Activated T-cell treated with anti-CD3 and anti-CD28 coated beads for 24 hours (primary cell): Measurements from ENCODE around the gene RGL2.
A peak's percentile ranks its signal among the peaks of the same experiment; 100 is the strongest.
"Not testable (repeated sequence)": the region's sequence is repeated elsewhere in the genome, so short reads cannot be mapped to it uniquely, and the experiment has no call there.

Source experiments
- DNase-seq: peaks from one replicate; pipeline ENCODE4 v3.0.0-alpha.2; 2020; ENCODE audit warnings: low read depth

The RGL2 gene

GRCh38 chr6:33294086-33294823 lies 4.5 kb downstream of the RGL2 start:
- no peak for DNase-seq

GRCh38 chr6:33292996-33293682 lies 5.6 kb downstream of the RGL2 start:
- DNase-seq, result no peak

GRCh38 chr6:33290459-33290858 lies 8.3 kb downstream of the RGL2 start:
- DNase-seq, result no peak

DNA sequence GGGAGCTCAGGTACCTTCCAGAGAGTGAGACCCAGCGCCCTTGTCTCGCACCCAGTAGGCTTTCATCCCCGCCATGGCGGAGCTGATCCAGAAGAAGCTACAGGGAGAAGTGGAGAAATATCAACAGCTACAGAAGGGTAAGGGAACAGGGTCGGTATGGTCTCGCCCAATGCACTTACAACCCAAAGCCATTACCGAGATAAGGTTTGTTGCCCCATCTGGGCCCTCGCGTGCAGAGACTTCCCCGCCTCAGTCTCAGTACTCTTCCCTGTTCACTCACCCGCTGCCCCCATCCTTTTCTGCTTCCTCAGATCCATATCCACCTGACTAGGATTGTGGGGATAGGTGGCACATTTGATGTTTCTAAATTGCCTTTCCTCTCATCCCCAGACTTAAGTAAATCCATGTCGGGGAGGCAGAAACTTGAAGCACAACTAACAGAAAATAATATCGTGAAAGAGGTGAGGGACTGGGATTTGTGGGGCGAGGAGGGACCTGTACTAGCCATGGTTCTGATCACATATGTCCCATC lies 8.9 kb downstream of the RGL2 start:
- no peak for DNase-seq

DNA sequence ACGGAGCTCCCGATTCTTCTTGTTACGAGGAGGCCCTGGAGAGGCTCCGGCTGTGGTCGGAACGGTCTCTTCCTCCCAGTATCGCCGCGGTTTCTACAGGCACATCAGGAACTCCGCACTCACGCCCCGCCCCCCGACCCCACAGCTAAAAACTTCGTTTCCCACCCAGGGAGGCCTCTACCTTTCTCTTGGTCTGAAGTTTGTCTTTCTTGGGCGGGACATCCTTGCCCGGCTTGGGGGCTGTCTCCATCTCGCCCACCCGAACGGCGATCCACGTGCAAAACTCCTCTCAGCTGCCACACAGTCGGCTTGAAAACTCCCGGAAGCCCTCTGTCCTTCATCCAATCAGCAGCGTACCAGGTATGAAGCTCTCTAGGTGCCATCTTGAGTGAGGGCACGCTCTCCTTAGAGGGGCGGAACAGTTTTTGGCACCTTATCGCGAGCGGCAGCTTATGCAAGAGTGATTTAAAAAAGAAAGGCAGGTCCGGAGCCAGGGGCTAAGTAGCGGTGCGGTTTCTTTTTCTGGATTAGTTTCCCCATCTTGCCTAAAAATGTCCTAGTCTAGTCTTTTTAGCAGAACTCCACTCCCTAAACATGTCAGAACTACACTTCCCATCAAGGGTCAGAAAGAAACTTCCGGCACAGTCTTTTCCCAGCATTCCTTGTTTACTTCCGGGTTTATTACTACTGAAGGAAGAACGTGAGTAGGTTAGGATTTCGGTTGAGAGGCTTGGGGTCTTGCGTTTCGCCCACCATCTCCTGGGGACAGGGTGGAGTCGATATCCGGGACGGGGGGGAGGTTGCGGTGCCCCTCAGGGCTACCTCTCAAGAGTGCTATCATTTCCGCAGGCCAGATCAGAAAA lies 9.6 kb downstream of the RGL2 start, which contains the start of the genes PFDN6 and WDR46:
Gene PFDN6 (plus strand): TSS at position 681 of the 863 bp plus-strand sequence. CDS start 256 bp downstream, outside the sequence.
Gene WDR46 (minus strand): TSS at position 319 of the 863 bp plus-strand sequence. CDS start 69 bp downstream, at position 250.
- DNase-seq, result peak; percentile 75

DNA sequence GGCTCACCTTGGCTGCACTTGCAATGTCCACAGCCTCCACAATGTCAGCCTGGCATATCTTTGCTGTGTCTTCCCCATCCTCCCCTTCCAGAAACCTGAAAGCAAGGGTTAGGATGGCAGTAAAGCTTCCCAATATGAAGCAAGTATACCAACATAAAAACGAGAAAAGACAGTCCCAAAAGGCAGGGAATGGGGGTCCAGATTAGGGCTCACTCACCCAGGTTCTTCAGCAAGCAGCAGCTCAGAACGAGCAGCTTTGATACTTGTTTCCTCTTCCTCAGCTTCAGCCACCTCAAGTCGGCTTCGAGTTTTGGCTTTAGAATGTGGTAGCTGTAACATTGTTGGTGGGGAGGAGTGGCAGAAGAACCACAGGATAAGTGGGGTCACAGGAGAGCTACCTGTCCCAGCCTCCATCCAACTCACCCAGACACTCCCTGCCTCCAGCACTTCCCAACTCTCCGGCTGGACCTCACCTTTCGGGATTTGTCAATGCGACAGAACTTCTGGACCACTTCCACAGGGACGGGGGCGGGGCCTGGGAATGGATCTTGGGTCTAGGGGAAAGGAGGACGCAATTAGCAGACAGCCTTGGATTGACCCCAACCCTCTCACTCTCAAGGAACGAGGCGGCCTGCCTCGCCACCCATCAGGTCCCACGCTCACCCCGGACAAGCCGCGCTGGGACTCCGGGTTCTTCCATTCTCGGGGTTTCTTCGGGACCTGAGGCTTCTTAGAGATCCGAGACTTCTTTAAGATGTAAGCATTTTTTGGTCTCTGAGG lies 10.4 kb downstream of the RGL2 start:
- DNase-seq, result no peak

GRCh38 chr6:33286946-33287914 lies 11.5 kb downstream of the RGL2 start:
- no peak for DNase-seq

DNA sequence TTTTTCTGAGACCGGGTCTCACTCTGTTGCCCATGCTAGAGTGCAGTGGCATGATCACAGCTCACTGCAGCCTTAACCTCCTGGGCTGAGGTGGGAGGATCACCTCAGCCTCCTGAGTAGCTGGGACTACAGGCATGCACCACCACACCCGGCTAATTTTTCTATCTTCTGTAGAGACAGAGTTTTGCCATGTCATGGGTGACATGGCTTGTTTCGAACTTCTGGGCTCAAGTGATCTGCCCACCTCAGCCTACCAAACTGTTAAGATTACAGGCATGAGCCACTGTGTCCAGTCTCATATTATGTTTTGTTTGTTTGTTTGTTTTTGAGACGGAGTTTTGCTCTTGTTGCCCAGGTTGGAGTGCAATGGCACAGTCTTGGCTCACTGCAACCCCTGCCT lies 13.5 kb downstream of the RGL2 start:
- DNase-seq, result not testable (repeated sequence)

- no peak for DNase-seq
Measured at GRCh38 chr6:33280539-33280938, 18.2 kb downstream of the RGL2 start.

DNA sequence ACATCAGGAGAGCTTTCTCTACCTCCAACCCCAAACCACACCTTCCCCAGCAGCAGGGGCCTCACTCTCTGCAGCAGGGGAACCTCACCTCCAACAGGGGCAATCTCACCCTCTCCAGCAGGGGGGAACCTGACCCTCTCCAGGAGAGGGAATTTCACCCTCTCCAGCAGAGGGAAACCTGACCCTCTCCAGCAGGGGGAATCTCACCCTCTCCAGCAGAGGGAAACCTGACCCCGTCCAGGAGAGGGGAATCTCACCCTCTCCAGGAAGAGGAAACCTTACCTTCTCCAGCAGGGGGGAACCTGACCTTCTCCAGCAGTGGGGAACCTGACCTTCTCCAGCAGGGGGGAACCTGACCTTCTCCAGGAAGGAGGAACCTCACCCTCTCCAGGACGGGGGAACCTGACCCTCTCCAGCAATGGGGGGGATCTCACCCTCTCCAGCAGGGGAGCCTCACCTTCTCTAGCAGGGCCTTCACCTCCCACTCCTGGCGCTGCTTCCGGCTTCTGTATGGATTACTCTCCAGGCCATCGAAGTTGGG lies 18.7 kb downstream of the RGL2 start:
- DNase-seq, result no peak

- DNase-seq, result no peak
Measured at GRCh38 chr6:33279257-33279695, 19.5 kb downstream of the RGL2 start.

DNA sequence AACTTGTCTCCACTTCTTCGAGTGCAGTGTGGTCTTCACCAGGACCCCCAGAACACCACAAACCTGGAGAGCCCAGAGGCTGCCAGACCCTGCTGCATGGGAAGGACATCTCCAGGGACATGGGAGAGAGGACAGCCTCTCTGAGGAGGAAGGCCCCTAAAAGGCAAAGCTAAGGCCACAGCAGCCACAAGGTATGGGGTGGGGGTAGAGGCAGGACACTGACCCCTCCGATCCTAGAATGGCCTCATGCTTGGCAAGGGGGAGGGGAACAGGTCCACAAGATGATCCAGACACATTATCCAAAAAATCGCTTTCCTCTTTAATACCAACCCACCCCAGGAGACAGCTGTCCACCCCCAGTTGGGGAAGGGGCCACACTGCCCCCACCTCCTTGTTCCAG lies 19.9 kb downstream of the RGL2 start:
- DNase-seq, result no peak

DNA sequence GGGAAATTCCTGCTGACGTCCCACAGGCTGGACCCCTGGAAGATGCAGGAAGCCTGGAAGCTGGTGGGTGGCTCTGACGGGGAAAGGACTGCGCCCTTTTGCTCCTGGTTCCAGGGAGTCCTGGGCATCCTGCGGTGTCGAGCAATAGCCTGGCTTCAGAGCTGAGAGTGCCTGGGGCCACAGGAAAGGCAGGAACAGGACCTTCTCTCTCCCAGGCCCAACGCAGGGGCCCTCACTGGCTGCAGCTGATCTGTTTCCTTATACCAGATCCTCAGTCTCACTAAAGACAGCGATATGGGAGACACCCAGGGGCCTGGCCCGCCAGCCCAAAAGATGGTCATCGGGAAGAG lies 20.4 kb downstream of the RGL2 start:
- DNase-seq, result no peak

DNA sequence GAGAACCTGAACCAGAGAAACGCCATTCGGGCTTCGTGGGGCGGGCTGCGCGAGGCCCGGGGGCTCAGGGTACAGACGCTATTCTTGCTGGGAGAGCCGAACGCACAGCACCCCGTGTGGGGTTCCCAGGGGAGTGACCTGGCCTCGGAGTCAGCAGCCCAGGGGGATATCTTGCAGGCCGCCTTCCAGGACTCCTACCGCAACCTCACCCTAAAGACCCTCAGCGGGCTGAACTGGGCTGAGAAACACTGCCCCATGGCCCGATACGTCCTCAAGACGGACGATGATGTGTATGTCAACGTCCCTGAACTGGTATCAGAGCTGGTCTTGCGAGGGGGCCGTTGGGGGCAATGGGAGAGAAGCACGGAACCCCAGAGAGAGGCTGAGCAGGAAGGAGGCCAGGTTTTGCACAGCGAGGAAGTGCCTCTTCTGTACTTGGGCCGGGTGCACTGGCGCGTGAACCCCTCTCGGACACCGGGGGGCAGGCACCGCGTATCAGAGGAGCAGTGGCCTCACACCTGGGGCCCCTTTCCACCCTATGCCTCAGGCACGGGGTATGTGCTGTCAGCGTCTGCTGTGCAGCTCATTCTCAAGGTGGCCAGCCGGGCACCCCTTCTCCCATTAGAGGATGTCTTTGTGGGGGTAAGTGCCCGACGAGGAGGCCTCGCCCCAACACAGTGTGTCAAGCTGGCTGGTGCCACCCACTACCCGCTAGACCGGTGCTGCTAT lies 20.9 kb downstream of the RGL2 start:
- DNase-seq, result no peak

- DNase-seq, result peak; percentile 74
Measured at GRCh38 chr6:33276864-33277662, 21.7 kb downstream of the RGL2 start, which contains the start of gene B3GALT4. Gene B3GALT4 (plus strand): TSS chr6:33277123. CDS start chr6:33277420, 297 bp downstream.

DNA sequence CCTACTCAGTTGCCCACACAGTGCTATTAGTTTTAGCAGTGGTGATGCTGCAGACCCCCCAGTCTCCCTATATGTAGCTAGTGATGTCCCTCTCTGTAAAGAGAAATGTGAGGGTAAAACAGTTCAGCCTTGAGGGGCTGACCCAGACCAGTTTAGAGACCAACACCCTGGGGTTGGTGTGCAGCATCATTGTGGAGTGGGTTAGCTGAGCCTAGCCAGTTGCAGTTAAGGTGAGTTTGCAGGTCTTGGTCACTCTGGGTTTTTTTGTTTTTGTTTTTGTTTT lies 22.2 kb downstream of the RGL2 start:
- DNase-seq, result no peak

DNA sequence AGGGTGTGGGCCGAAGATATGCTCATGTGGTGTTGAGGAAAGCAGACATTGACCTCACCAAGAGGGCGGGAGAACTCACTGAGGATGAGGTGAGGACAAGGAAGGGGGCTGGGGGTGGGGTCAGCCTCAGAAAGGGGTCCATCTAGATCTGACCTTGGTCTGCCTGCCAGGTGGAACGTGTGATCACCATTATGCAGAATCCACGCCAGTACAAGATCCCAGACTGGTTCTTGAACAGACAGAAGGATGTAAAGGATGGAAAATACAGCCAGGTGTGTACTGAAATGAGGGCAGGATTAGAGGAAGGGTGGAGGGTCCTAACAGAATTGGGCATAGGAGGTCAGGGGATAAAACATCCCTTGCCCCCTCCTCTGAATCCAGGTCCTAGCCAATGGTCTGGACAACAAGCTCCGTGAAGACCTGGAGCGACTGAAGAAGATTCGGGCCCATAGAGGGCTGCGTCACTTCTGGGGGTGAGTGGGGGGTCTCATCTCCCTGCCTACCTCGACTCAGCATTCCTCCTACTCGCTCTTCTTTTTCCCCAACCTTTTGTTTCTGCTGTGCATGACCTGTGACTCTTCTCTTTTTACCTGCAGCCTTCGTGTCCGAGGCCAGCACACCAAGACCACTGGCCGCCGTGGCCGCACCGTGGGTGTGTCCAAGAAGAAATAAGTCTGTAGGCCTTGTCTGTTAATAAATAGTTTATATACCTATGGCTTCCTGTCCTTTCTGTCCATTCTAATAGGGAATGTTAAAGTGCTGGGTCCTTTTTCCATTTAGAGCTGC lies 22.8 kb downstream of the RGL2 start:
- DNase-seq, result not testable (repeated sequence)
